ENCODE measurements around the gene CTDSP1. TPM values are rescaled to one million over a fixed set of nuclear protein-coding genes. Genes with fewer than 3 reads are reported as not detected.

CTDSP1 gene
- total RNA-seq, 1 experiment from 2014 or later: 52.3 TPM

GRCh38 chr2:218445602-218446001 lies 45.9 kb downstream of the CTDSP1 start:
- Histone ChIP-seq H3T11ph (ENCODE audit: low read length) (no peak overlapping the region), H2BK12ac (ENCODE audit: insufficient read length, low read depth, low read length) (no peak overlapping the region), H3K14ac (ENCODE audit: insufficient read depth, low read length) (no peak overlapping the region), H2BK5ac (ENCODE audit: insufficient read length, low read length) (no peak overlapping the region), H3K23me2 (ENCODE audit: insufficient read length, low read depth, low read length, poor library complexity, severe bottlenecking) (no peaks in the 10 kb centered on the region), H3K27me3 (ENCODE audit: insufficient read depth, low read length) (no peaks in the 10 kb centered on the region), H3K4me1 (ENCODE audit: insufficient read depth, low read length) (no peaks in the 10 kb centered on the region), H3K9ac (ENCODE audit: extremely low read depth, insufficient read length, low read length) (no peak overlapping the region), H3K18ac (ENCODE audit: insufficient read length, low read depth, low read length) (no peak overlapping the region), H4K20me1 (ENCODE audit: control insufficient read depth, insufficient read depth, insufficient read length) (no peaks in the 10 kb centered on the region), H2BK20ac (ENCODE audit: low read depth, low read length, poor library complexity, severe bottlenecking) (no peak overlapping the region), H3K79me2 (ENCODE audit: insufficient read depth, low read length) (no peaks in the 10 kb centered on the region), H3K56ac (ENCODE audit: insufficient read length, low read depth, low read length) (no peak overlapping the region), H4K8ac (replicated peaks; ENCODE audit: insufficient read length, low read depth, low read length) (no peak overlapping the region), H3K4me2 (ENCODE audit: insufficient read depth, insufficient read length, low read length) (no peak overlapping the region), H3K79me1 (ENCODE audit: insufficient read depth, low read depth, low read length, poor library complexity, severe bottlenecking) (no peaks in the 10 kb centered on the region), H2BK120ac (ENCODE audit: low read depth, low read length, poor library complexity, severe bottlenecking) (no peak overlapping the region), H2AFZ (ENCODE audit: low read length) (no peak overlapping the region), H3K9me3 (ENCODE audit: control insufficient read depth, low read depth, low read length) (no peaks in the 10 kb centered on the region), H3K4ac (ENCODE audit: low read depth, low read length) (no peak overlapping the region), H2BK15ac (ENCODE audit: low read depth, low read length) (no peak overlapping the region), H4K91ac (ENCODE audit: insufficient read length, low read depth, low read length) (no peak overlapping the region), H4K5ac (ENCODE audit: insufficient read length, low read depth, low read length) (no peak overlapping the region), H3K23ac (ENCODE audit: insufficient read length, low read depth, low read length) (no peak overlapping the region), H3K27ac (ENCODE audit: insufficient read length, low read depth, low read length) (no peak overlapping the region), H2AK5ac (ENCODE audit: insufficient read length, low read length) (no peak overlapping the region)
- peaks cover 0 to under 1% of the 10 kb centered on the region in 2 experiments; a peak in 1 of 4 replicates for H3K4me1 Mint-ChIP-seq
- H3K4me3 Mint-ChIP-seq: no peak overlapping the region
- no peaks in the 10 kb centered on the region for H3K9me3 Mint-ChIP-seq
- no peak for DNase-seq
- TF ChIP-seq CTCF (conservative IDR thresholded peaks at IDR 0.05): no peak
- H3K27ac Mint-ChIP-seq: no peak overlapping the region
- H3K36me3 Mint-ChIP-seq (ENCODE audit: insufficient read depth in 1 of 3, low read depth in 3 of 3): peaks cover 3 to 40% (median 19%) of the 10 kb centered on the region in 3 experiments
- no peaks in the 10 kb centered on the region for H3K27me3 Mint-ChIP-seq (ENCODE audit: low read depth)

Data from H9 (cell line).